CD4-positive, alpha-beta T cell treated with Interleukin-10 for 1 hour (primary cell): ENCODE data around the gene PTGES2.
A peak's percentile ranks its signal among the peaks of the same experiment; 100 is the strongest.
"Not testable (repeated sequence)": the region's sequence is repeated elsewhere in the genome, so short reads cannot be mapped to it uniquely, and the experiment has no call there.

Source experiments
- DNase-seq: peaks from one replicate; pipeline ENCODE4 v3.0.0-alpha.2; 2020

Gene PTGES2

DNA sequence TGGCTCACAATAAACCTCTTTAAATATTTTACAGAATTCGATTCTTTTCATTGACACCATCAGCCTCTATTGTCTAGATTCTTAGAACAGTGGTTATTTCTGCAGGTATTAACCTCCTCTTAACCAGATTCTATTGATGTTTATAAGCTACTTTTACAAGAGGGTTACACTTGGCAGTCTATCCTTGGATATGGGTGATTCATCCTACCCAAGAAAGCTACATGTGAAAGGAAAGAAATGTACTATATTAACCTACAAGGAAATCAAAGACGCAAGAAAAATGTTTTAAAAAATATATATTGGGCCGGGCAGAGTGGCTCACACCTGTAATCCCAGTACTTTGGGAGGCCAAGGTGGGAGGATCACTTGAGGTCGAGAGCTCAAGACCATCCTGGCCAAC is 42.8 kb downstream of the PTGES2 start:
- DNase-seq = no peak

- DNase-seq = no peak
Observed at GRCh38 chr9:128082151-128082550, 45.4 kb downstream of the PTGES2 start.

DNA sequence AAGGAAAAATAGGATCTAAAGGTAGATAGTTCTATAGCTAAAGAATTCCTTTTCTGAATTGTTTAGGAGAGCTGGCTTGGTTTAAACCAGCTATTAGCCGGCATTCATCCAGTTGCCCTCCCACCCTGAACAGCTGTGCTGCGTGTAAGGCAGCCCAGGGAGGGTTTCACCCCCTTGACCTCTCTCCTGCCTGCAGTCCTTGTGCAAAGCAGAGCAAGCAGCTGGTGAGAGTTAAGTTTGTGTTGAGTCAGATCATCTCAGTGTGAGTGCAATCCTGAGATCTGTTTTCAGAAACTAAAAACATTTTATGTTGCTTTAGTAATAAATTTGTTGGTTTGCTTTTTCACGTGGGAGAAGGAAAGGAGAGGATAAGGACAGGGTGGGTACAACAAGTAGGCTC is 46.5 kb downstream of the PTGES2 start:
- no peak for DNase-seq

GRCh38 chr9:128080206-128080605 is 47.3 kb downstream of the PTGES2 start:
- DNase-seq = no peak

GRCh38 chr9:128078504-128079434 is 48.8 kb downstream of the PTGES2 start:
- no peak for DNase-seq

- DNase-seq = no peak
Observed at GRCh38 chr9:128077847-128078503, 49.6 kb downstream of the PTGES2 start.

DNA sequence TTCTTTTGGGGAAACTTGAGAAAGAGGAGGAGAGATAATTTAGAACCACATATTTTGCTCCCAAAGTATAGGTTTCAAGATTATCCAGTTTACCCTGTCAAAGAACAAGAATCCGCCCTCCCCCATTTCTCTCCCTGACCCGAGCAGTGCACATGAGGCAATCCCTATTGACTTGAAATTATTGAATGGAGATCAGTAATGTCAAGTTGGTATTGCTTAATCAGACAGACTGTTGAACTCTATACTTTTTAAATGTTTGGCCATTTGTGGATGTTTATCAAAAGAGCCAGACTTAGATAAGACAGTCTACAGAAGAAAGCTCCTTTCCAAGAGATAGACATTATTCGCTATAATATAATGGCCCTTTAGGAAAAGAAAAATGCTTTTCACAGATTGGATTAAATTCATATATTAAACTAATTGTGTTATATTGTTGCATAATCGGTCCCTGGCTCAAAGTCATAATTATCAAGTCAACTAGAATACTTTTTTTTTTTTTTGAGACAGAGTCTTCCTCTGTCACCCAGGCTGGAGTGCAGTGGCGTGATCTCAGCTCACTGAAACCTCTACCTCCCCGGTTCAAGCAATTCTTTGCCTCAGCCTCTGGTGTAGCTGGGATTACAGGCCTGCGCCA is 54.2 kb downstream of the PTGES2 start:
- DNase-seq = no peak

- DNase-seq = peak; percentile 74
Observed at GRCh38 chr9:128072144-128073021, 55.1 kb downstream of the PTGES2 start.

DNA sequence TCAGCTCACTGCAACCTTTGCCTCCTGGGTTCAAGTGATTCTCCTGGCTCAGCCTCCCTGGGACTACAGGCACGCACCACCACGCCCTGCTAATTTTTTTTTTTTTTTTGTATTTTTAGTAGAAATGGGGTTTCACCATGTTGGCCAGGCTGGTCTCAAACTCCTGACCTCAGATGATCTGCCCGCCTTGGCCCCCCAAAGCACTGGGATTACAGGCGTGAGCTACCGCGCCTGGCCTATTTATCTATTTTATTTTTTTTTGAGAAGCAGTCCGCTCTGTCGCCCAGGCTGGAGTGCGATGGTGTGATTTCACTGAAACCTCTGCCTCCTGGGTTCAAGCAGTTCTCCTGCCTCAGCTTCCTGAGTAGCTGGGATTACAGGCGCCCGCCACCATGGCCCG is 56.1 kb downstream of the PTGES2 start:
- not testable (repeated sequence) for DNase-seq

DNA sequence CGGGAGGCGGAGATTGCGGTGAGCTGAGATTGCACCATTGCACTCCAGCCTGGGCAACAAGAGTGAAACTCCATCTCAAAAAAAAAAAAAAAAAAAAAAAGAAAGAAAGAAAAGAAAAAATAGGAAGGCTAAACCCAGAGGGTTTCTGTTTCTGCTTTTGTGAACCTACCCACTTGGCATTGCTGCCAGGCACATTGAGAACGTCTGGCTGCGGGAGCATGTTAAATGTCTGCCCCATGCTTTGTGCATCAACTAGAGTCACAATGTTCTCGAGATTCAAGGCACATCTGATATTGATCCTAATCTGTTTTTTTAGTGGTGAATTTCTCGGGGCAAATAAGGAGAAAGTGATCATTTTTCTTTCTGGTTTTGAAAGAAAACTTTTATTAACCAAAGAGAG is 56.7 kb downstream of the PTGES2 start:
- no peak for DNase-seq
